ENCODE data around the gene LGR6.

GRCh38 chr1:202170726-202171125, 22.9 kb upstream of the LGR6 start:
- TF ChIP-seq POLR2A (IDR thresholded peaks at IDR 0.05) (no peak), CTCF (IDR thresholded peaks at IDR 0.05) (no peak)

All from testis (tissue), 2 donors.